K562 (cell line): ENCODE data around the gene KIAA1958. TPM values are rescaled to one million over a fixed set of nuclear protein-coding genes. Genes with fewer than 3 reads are reported as not detected.

Experiments used
- ATAC-seq: fragments of 200-7000 bp; cut with Tn5 transposase; 3 replicates; pipeline ENCODE4 v1.9.1; 2020; ENCODE audit warnings: moderate library complexity
- BruUV-seq: library from RNA; stranded (reverse); fragments of 400-500 nt; replicated peaks from 2 replicates; lab custom pipeline; 2021; lab: Mats Ljungman, UMichigan
- CTCF ChIA-PET: fragments of 300-600 bp; formaldehyde crosslinking; extraction: SDS; loops from one replicate; lab custom pipeline; 2021; ENCODE audit warnings: low intra/inter-chr PET ratio; lab: Yijun Ruan, JAX
- POLR2A ChIA-PET: fragments of 300-600, 350-650 bp; sonication (Branson Sonifier 250); formaldehyde crosslinking; extraction: SDS; loops from one replicate; lab custom pipeline; 2021; ENCODE audit warnings: antibody characterized with exemption, inconsistent platforms; lab: Yijun Ruan, JAX
- DNase-seq, 4 experiments: peaks; one replicate each; pipeline versions ENCODE4 v3.0.0 to v3.0.0-alpha.2; 2011 to 2018; ENCODE audit warnings: low spot score in 3 of 4, mixed read lengths in 3 of 4; ENCODE audit errors: extremely low read depth in 1 of 4
- FAIRE-seq: peaks from 2 replicates; lab custom pipeline; 2011; peaks lifted over from hg19 to GRCh38; lab: Jason Lieb, UNC
- H2AFZ ChIP-seq: 2 replicates; pipeline ENCODE4 v1.6.0; 2011; ENCODE audit warnings: low read depth, low read length, control low read depth, inconsistent platforms
- H3K27ac ChIP-seq: fragments of 200-600 bp; 3 replicates; pipeline ENCODE4 v1.8.0; 2011; ENCODE audit warnings: low read depth, mild to moderate bottlenecking, control low read depth, inconsistent platforms, low read length, moderate library complexity, mixed read lengths; ENCODE audit errors: extremely low read depth
- H3K27me3 ChIP-seq, 2 experiments: fragments of 300-600 bp in 1 of 2; 2 replicates in 1 of 2; 3 replicates in 1 of 2; pipeline versions ENCODE4 v1.6.0 to v1.8.0; 2011; ENCODE audit warnings: inconsistent platforms in 2 of 2, low read length in 2 of 2, mild to moderate bottlenecking in 1 of 2, mixed read lengths in 1 of 2, moderate library complexity in 1 of 2; ENCODE audit not compliant: control insufficient read depth in 2 of 2, insufficient read depth in 2 of 2
- H3K36me3 ChIP-seq: fragments of 300-600 bp; 3 replicates; pipeline ENCODE4 v1.8.0; 2011; ENCODE audit warnings: mild to moderate bottlenecking, low read length, inconsistent platforms; ENCODE audit not compliant: control insufficient read depth, insufficient read depth
- H3K4me1 ChIP-seq, 2 experiments: fragments of 200-600 bp in 1 of 2; replicated peaks in 1 of 2; 2 replicates in 1 of 2; 3 replicates in 1 of 2; pipeline versions ENCODE4 v1.5.1 to v1.8.0; 2011; ENCODE audit warnings: inconsistent platforms in 2 of 2, low read length in 2 of 2, mild to moderate bottlenecking in 1 of 2, mixed read lengths in 1 of 2, moderate library complexity in 1 of 2; ENCODE audit not compliant: control insufficient read depth in 2 of 2, insufficient read depth in 2 of 2
- H3K4me2 ChIP-seq: 2 replicates; pipeline ENCODE4 v1.6.1; 2011; ENCODE audit warnings: low read length, control low read depth, inconsistent platforms, mixed read lengths; ENCODE audit not compliant: insufficient read depth
- H3K4me3 ChIP-seq: fragments of 200-600 bp; sonication (generic), shearing (Covaris generic); 2 replicates; pipeline ENCODE4 v1.5.1; 2016; ENCODE audit warnings: control low read depth, inconsistent platforms
- H3K79me2 ChIP-seq: fragments of 200-600 bp; 3 replicates; pipeline ENCODE4 v1.8.0; 2011; ENCODE audit warnings: low read length, inconsistent platforms; ENCODE audit not compliant: control insufficient read depth, insufficient read depth
- H3K9ac ChIP-seq, 2 experiments: 2 replicates each; pipeline versions ENCODE4 v1.6.0 to v1.6.1; 2011; ENCODE audit warnings: low read depth in 2 of 2, low read length in 2 of 2, control low read depth in 1 of 2, inconsistent platforms in 1 of 2, mild to moderate bottlenecking in 1 of 2, mixed read lengths in 1 of 2; ENCODE audit not compliant: insufficient read depth in 1 of 2
- H3K9me1 ChIP-seq: one replicate; pipeline ENCODE4 v1.6.0; 2011; ENCODE audit warnings: inconsistent platforms, mild to moderate bottlenecking, low read length, moderate library complexity; ENCODE audit not compliant: control insufficient read depth, insufficient read depth
- H3K9me3 ChIP-seq: replicated peaks from 2 replicates; pipeline ENCODE4 v1.5.1; 2011; ENCODE audit warnings: low read depth, low read length, inconsistent platforms; ENCODE audit not compliant: control insufficient read depth, insufficient read depth
- H4K20me1 ChIP-seq: replicated peaks from 2 replicates; pipeline ENCODE4 v1.6.1; 2011; ENCODE audit warnings: low read length, inconsistent platforms, mixed read lengths; ENCODE audit not compliant: control insufficient read depth, insufficient read depth
- HOXB6 ChIP-seq: fragments of 250-450 bp; sonication (Bioruptor Pico); IDR thresholded peaks from 2 replicates; pipeline ENCODE4 v1.5.1; 2022; ENCODE audit warnings: mild to moderate bottlenecking, borderline replicate concordance
- MEF2D ChIP-seq: conservative IDR thresholded peaks from 2 replicates; pipeline ENCODE4 v1.6.1; 2016; ENCODE audit warnings: low read depth, missing genetic modification characterization, missing compliant biosample characterization
- NFATC3 ChIP-seq: fragments of 450-650 bp; IDR thresholded peaks from 2 replicates; pipeline ENCODE4 v1.6.1; 2017; ENCODE audit warnings: mild to moderate bottlenecking
- NFIC ChIP-seq: fragments of 450-650 bp; IDR thresholded peaks from 2 replicates; pipeline ENCODE4 v1.6.1; 2017; ENCODE audit warnings: mild to moderate bottlenecking, inconsistent platforms
- TCF15 ChIP-seq: fragments of 250-450 bp; sonication (Bioruptor Pico); IDR thresholded peaks from 2 replicates; pipeline ENCODE4 v1.8.0; 2022; ENCODE audit warnings: moderate library complexity, mild to moderate bottlenecking, inconsistent platforms
- ZNF696 ChIP-seq: fragments of 250-450 bp; sonication (Bioruptor Pico); conservative IDR thresholded peaks from 2 replicates; pipeline ENCODE4 v1.4.0; 2020; ENCODE audit warnings: mild to moderate bottlenecking, moderate library complexity
- WGBS: fragments of 100-300 bp; shearing (Covaris generic); methylation state at CpG from one replicate; pipeline ENCODE4 v1.1.6; 2016; ENCODE audit warnings: low coverage, mixed read lengths; ENCODE audit not compliant: insufficient coverage; ENCODE audit errors: missing lambda C conversion rate; 5-methylcytosine and 5-hydroxymethylcytosine counted together
- in situ Hi-C: fragments of 300-500 bp; cut with MboI; formaldehyde crosslinking; loops from 4 replicates; pipeline ENCODE4 v1.15.0; 2018; ENCODE audit warnings: inconsistent platforms, mixed read lengths
- intact Hi-C: fragments of 100-400 bp; cut with micrococcal nuclease; formaldehyde crosslinking; loops from 2 replicates; pipeline ENCODE4 v1.14.2; 2022
- polyA plus RNA-seq, 8 experiments: library from polyadenylated mRNA; depleted of rRNA in 4 of 8; stranded (reverse) in 5 of 8; unstranded in 3 of 8; fragments of >200 nt; fragmentation: Nextera tagmentation in 2 of 8; fragmentation: Illumina TruSeq in 1 of 8; extraction: Ambion mirVana in 2 of 8; extraction: Trizol in 1 of 8; gene quantifications; 2 replicates each; pipeline versions ENCODE4 v1.2.1 to v1.2.3, GENCODE V29; 2011 to 2014; ENCODE audit warnings: inconsistent platforms in 1 of 8, missing spikeins in 1 of 8
- total RNA-seq, 7 experiments: library from RNA; depleted of rRNA in 6 of 7; stranded (reverse); fragments of >200 nt in 6 of 7; fragmentation: Illumina TruSeq in 2 of 7; extraction: Trizol in 2 of 7; gene quantifications; 2 replicates each; pipeline versions ENCODE4 v1.2.1 to v1.2.3, GENCODE V29; 2011 to 2021; ENCODE audit warnings: low replicate concordance in 1 of 7

Gene KIAA1958
- total and polyA plus RNA-seq, 9 of the 15 experiments (the other 6 are each of a cell fraction or from before 2014, with no cell fraction given): 1.1 to 16.0 (median 10.1) TPM

GRCh38 chr9:112617371-112617770, 130.7 kb downstream of the KIAA1958 start:
- CTCF ChIA-PET: no interaction called here
- 89% methylated on average over 8 of the region's 8 CpGs for WGBS
- Histone ChIP-seq H4K20me1 (no peaks in the 10 kb centered on the region), H3K9me3 (no peaks in the 10 kb centered on the region), H3K4me3 (no peak overlapping the region), H3K4me2 (no peak overlapping the region)
- intact Hi-C loops: no loop called here
- TF ChIP-seq ZNF696 (no peak), MEF2D (no peak), HOXB6 (CRISPR knock-in tag) (no peak), TCF15 (CRISPR knock-in tag) (no peak), NFATC3 (no peak), NFIC (no peak)
- TF ChIP-seq, all 486 proteins: peak for 0
- no peaks in the 10 kb centered on the region; the same call in 2 of the 3 replicates for H3K79me2 ChIP-seq
- peaks cover 8% of the 10 kb centered on the region; the same call in 2 of the 3 replicates for H3K36me3 ChIP-seq
- in situ Hi-C loops: no loop called here
- no peak overlapping the region for H2AFZ ChIP-seq
- BruUV-seq: no TSS peak
- FAIRE-seq (no peak), ATAC-seq (no peak), DNase-seq (no peak)
- no peaks in the 10 kb centered on the region for H3K9me1 ChIP-seq
- no peak overlapping the region for H3K27ac ChIP-seq
- no peak overlapping the region for H3K9ac ChIP-seq
- H3K4me1 ChIP-seq: no peaks in the 10 kb centered on the region; a peak in 2 of 5 replicates
- POLR2A ChIA-PET: no interaction called here
- H3K27me3 ChIP-seq: no peaks in the 10 kb centered on the region
